ENCODE data around the gene BTBD7.

Gene BTBD7

GRCh38 chr14:93319494-93319893 lies 13.3 kb downstream of the BTBD7 start:
- peaks cover under 1% of the 10 kb centered on the region; the same call in 1 of the 2 replicates for H3K36me3 ChIP-seq
- no peak overlapping the region for H3K27ac ChIP-seq

GRCh38 chr14:93318927-93319326 lies 13.9 kb downstream of the BTBD7 start:
- no peak overlapping the region for H3K27ac ChIP-seq
- no peak overlapping the region for H3K4me3 ChIP-seq (ENCODE audit: low read depth, low read length)
- H3K9me3 ChIP-seq (ENCODE audit: severe bottlenecking) = no peaks in the 10 kb centered on the region
- H3K27me3 ChIP-seq (ENCODE audit: insufficient read depth, low read depth, severe bottlenecking) = no peaks in the 10 kb centered on the region
- TF ChIP-seq CTCF (IDR thresholded peaks at IDR 0.05; ENCODE audit: low read depth, low read length) = no peak
- no peak for DNase-seq
- no peaks in the 10 kb centered on the region; the same call in 1 of the 2 replicates for H3K36me3 ChIP-seq

More at GRCh38 chr14:93319494-93319893, 13.3 kb downstream of the BTBD7 start:
- no peak for DNase-seq
- H3K9me3 ChIP-seq (ENCODE audit: severe bottlenecking) = no peaks in the 10 kb centered on the region
- no peak overlapping the region for H3K4me3 ChIP-seq (ENCODE audit: low read depth, low read length)
- no peak for TF ChIP-seq CTCF (IDR thresholded peaks at IDR 0.05; ENCODE audit: low read depth, low read length)
- H3K27me3 ChIP-seq (ENCODE audit: insufficient read depth, low read depth, severe bottlenecking) = no peaks in the 10 kb centered on the region

- H3K27ac ChIP-seq = no peak overlapping the region
Observed at GRCh38 chr14:93317875-93318807, 14.7 kb downstream of the BTBD7 start.

GRCh38 chr14:93317210-93317874 lies 15.5 kb downstream of the BTBD7 start:
- no peaks in the 10 kb centered on the region for H3K27me3 ChIP-seq (ENCODE audit: insufficient read depth, low read depth, severe bottlenecking)
- no peaks in the 10 kb centered on the region; the same call in none of the 2 replicates for H3K36me3 ChIP-seq
- no peak overlapping the region for H3K27ac ChIP-seq
- no peak overlapping the region for H3K4me3 ChIP-seq (ENCODE audit: low read depth, low read length)
- no peak for TF ChIP-seq CTCF (IDR thresholded peaks at IDR 0.05; ENCODE audit: low read depth, low read length)
- no peaks in the 10 kb centered on the region for H3K9me3 ChIP-seq (ENCODE audit: severe bottlenecking)
- no peak for DNase-seq

More at GRCh38 chr14:93317875-93318807, 14.7 kb downstream of the BTBD7 start:
- no peak for DNase-seq
- no peak overlapping the region for H3K4me3 ChIP-seq (ENCODE audit: low read depth, low read length)
- no peaks in the 10 kb centered on the region; the same call in none of the 2 replicates for H3K36me3 ChIP-seq
- H3K9me3 ChIP-seq (ENCODE audit: severe bottlenecking) = no peaks in the 10 kb centered on the region
- no peaks in the 10 kb centered on the region for H3K27me3 ChIP-seq (ENCODE audit: insufficient read depth, low read depth, severe bottlenecking)
- TF ChIP-seq CTCF (IDR thresholded peaks at IDR 0.05; ENCODE audit: low read depth, low read length) = no peak

- no peak for DNase-seq
- no peak for TF ChIP-seq CTCF (IDR thresholded peaks at IDR 0.05; ENCODE audit: low read depth, low read length)
- H3K27ac ChIP-seq = no peak overlapping the region
- H3K4me3 ChIP-seq (ENCODE audit: low read depth, low read length) = no peak overlapping the region
- H3K9me3 ChIP-seq (ENCODE audit: severe bottlenecking) = no peaks in the 10 kb centered on the region
- H3K36me3 ChIP-seq = no peaks in the 10 kb centered on the region; the same call in none of the 2 replicates
- H3K27me3 ChIP-seq (ENCODE audit: insufficient read depth, low read depth, severe bottlenecking) = no peaks in the 10 kb centered on the region
Observed at GRCh38 chr14:93316716-93317115, 16.1 kb downstream of the BTBD7 start.
